HG02870 (cell line): ENCODE results near the gene SPAG17.

Source experiments
- ATAC-seq: cut with Tn5 transposase; IDR thresholded peaks from one replicate; pipeline ENCODE4 v1.9.1; 2021; ENCODE audit warnings: mild to moderate bottlenecking, moderate library complexity; ENCODE audit not compliant: unreplicated experiment

SPAG17 gene

GRCh38 chr1:118081387-118081786 lies 103.6 kb downstream of the SPAG17 start:
- peak; percentile 93 for ATAC-seq

GRCh38 chr1:118077331-118078045 lies 107.5 kb downstream of the SPAG17 start:
- ATAC-seq: no peak

GRCh38 chr1:118075116-118075515 lies 109.9 kb downstream of the SPAG17 start:
- no peak for ATAC-seq

- ATAC-seq: no peak
Observed at GRCh38 chr1:118073648-118074435, 111.2 kb downstream of the SPAG17 start.

GRCh38 chr1:118049981-118050380 lies 135.0 kb downstream of the SPAG17 start:
- no peak for ATAC-seq

- no peak for ATAC-seq
Observed at GRCh38 chr1:118047650-118048224, 137.3 kb downstream of the SPAG17 start.

- ATAC-seq: no peak
Observed at GRCh38 chr1:118047006-118047649, 137.9 kb downstream of the SPAG17 start.

- no peak for ATAC-seq
Observed at GRCh38 chr1:118043624-118044023, 141.4 kb downstream of the SPAG17 start.

- no peak for ATAC-seq
Observed at GRCh38 chr1:118042501-118042900, 142.5 kb downstream of the SPAG17 start.

- no peak for ATAC-seq
Observed at GRCh38 chr1:118039170-118039569, 145.9 kb downstream of the SPAG17 start.

- ATAC-seq: no peak
Observed at GRCh38 chr1:118032883-118033282, 152.1 kb downstream of the SPAG17 start.

- no peak for ATAC-seq
Observed at GRCh38 chr1:118028267-118028666, 156.8 kb downstream of the SPAG17 start.

- ATAC-seq: no peak
Observed at GRCh38 chr1:118023199-118023598, 161.8 kb downstream of the SPAG17 start.

GRCh38 chr1:118021668-118022067 lies 163.4 kb downstream of the SPAG17 start:
- ATAC-seq: no peak

- ATAC-seq: no peak
Observed at GRCh38 chr1:118018060-118018459, 167.0 kb downstream of the SPAG17 start.

GRCh38 chr1:118013938-118014337 lies 171.1 kb downstream of the SPAG17 start:
- no peak for ATAC-seq

- no peak for ATAC-seq
Observed at GRCh38 chr1:118013336-118013735, 171.7 kb downstream of the SPAG17 start.

- no peak for ATAC-seq
Observed at GRCh38 chr1:118012515-118013124, 172.4 kb downstream of the SPAG17 start.

GRCh38 chr1:118008011-118008410 lies 177.0 kb downstream of the SPAG17 start:
- ATAC-seq: no peak

- no peak for ATAC-seq
Observed at GRCh38 chr1:118007391-118007790, 177.6 kb downstream of the SPAG17 start.

- no peak for ATAC-seq
Observed at GRCh38 chr1:118004312-118004711, 180.7 kb downstream of the SPAG17 start.
